ENCODE results near the gene TMSB4X. TPM values are rescaled to one million over a fixed set of nuclear protein-coding genes. Genes with fewer than 3 reads are reported as not detected.

The TMSB4X gene
- total RNA-seq, 4 donors from 2014 or later, result 3,029 to 4,490 (median 3,421) TPM

GRCh38 chrX:13001961-13002671, 27.2 kb downstream of the TMSB4X start:
- no peak for TF ChIP-seq CTCF (IDR thresholded peaks at IDR 0.05)
- Histone ChIP-seq H3K27ac (no peak overlapping the region), H3K36me3 (no peaks in the 10 kb centered on the region), H3K27me3 (peaks cover 0 to 9% of the 10 kb centered on the region in 2 donors), H3K4me1 (peaks cover 0 to 52% (median 6%) of the 10 kb centered on the region in 4 donors), H3K9me3 (no peaks in the 10 kb centered on the region), H3K4me3 (no peak overlapping the region)
- DNase-seq (ENCODE audit: low spot score in 2 of 2), result no peak
- 69 to 75% methylated on average over 4 of the region's 4 CpGs for WGBS, 2 donors

DNA sequence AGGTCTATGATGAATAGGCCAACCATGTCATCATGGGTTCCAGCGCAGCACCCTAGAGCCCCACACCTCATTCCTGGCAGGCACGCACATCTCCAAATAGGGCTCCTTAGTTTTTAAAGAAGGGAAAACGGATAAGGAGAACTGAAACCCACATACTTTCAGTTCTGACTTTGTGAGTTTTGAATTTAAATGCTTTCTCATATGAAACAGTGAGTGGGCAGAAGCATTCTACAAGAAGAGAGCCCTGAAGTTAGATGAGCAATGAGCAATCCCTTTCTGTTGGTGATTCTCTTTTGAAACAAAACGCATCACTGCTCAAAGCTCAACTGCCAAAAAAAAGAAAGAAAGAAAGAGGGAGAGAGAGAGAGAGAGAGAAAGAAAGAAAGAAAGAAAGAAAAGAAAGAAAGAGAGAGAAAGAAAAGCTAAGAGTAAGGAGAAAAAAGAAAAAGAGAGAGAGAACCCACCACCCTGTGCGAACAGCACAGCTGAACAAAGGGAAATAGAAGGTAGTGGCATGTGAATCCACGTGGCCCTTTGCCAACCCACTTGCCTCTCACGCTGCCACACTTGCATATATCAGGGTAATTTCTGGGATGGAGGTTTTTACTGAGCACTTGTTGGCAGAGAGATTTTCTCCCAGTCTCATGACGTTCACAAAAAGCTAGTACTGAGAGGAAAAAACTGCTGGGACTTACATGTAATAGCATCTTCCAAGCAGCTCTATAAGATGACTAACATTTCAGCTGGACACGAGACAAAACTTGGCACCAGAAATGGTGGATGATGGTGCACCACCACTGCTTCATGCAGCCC, 31.0 kb downstream of the TMSB4X start:
- 21 to 35% methylated on average over 9 of the region's 9 CpGs for WGBS, 2 donors
- peaks cover 0 to 41% (median 5%) of the 10 kb centered on the region in 4 donors for H3K4me1 ChIP-seq

DNA sequence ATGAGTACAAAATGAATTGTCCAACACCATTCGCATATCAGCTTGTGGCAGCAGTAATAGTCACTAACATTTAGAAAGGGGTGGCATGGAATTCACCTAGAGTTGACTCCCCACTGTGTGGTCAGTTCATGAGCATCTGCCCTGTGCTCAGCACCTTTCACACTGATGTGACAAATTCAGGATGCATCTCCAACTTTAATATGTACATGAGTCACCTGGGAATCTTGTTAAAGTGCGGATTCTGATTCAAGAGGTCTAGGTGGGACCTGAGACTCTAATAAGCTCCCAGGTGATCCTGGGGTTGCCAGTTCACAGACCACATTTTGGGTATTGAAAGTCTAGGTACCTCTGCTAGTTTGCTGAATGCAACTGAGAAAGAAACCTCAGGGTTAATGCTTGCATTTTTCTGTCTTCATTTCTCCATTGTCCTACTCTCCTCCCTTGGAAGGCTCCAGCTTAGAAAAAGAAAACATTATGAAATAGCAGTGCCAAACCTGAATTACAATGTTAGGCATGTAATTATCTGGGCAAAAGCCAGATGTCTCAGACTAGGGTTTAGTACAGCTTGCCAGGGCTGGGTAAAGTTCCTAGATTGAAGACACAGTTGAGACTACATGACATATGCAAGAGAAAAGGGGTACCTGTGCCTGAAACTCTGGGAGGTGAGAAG, 32.7 kb downstream of the TMSB4X start:
- DNase-seq (ENCODE audit: low spot score in 2 of 2), result no peak
- WGBS, 2 donors, result 87 to 95% methylated on average over 2 of the region's 2 CpGs
- TF ChIP-seq EP300 (IDR thresholded peaks at IDR 0.05), result no peak
- no peak for TF ChIP-seq POLR2A (IDR thresholded peaks at IDR 0.05)
- TF ChIP-seq CTCF (IDR thresholded peaks at IDR 0.05), result no peak
- Histone ChIP-seq H3K4me3 (no peak overlapping the region), H3K36me3 (no peaks in the 10 kb centered on the region), H3K27ac (peak overlapping the region in 1 of 4 donors; percentile 34), H3K27me3 (no peaks in the 10 kb centered on the region), H3K4me1 (peaks cover 0 to 38% (median 2%) of the 10 kb centered on the region in 4 donors), H3K9me3 (no peaks in the 10 kb centered on the region)

More for the DNA sequence above, 31.0 kb downstream of the TMSB4X start:
- no peaks in the 10 kb centered on the region for H3K36me3 ChIP-seq
- no peak for DNase-seq (ENCODE audit: low spot score in 2 of 2)
- H3K4me3 ChIP-seq, result peak overlapping the region in 1 of 4 donors; percentile 5
- no peak for TF ChIP-seq EP300 (IDR thresholded peaks at IDR 0.05)
- no peak for TF ChIP-seq POLR2A (IDR thresholded peaks at IDR 0.05)
- TF ChIP-seq CTCF (IDR thresholded peaks at IDR 0.05), result no peak
- peak overlapping the region in 3 of 4 donors; percentile 20 to 40 (median 34) for H3K27ac ChIP-seq
- no peaks in the 10 kb centered on the region for H3K9me3 ChIP-seq
- H3K27me3 ChIP-seq, result no peaks in the 10 kb centered on the region

DNA sequence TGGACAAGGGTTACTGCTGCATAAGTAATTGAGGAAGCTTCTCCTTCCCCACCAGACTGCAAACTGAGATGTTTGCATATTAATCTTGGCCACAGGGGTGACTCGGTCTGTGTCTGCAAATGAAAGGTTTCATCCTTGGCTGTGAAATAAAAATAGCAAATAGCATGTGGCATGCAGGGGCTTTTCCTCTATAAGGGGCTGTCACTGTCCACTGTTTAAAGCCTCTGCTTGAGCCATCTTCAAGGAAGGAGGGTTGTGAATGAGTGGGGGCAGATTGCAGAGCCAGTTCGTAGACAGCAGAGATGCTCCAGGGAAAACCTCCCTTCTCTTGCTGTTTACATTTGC, 33.3 kb downstream of the TMSB4X start:
- Histone ChIP-seq H3K4me3 (no peak overlapping the region), H3K4me1 (peaks cover 0 to 40% (median 2%) of the 10 kb centered on the region in 4 donors), H3K27me3 (no peaks in the 10 kb centered on the region), H3K9me3 (no peaks in the 10 kb centered on the region), H3K27ac (no peak overlapping the region), H3K36me3 (no peaks in the 10 kb centered on the region)
- no peak for DNase-seq (ENCODE audit: low spot score in 2 of 2)
- TF ChIP-seq EP300 (IDR thresholded peaks at IDR 0.05) (no peak), POLR2A (IDR thresholded peaks at IDR 0.05) (no peak), CTCF (IDR thresholded peaks at IDR 0.05) (no peak)
- 38 to 47% methylated on average over 2 of the region's 2 CpGs for WGBS, 2 donors

Data from tibial nerve (tissue), 4 donors.